Astrocyte of the hippocampus (primary cell): ENCODE results near the gene XYLT2.

Source experiments
- DNase-seq: peaks from one replicate; pipeline ENCODE4 v3.0.0; 2011; ENCODE audit warnings: low read depth, low spot score

The XYLT2 gene

GRCh38 chr17:50348522-50349242 is 2.8 kb downstream of the XYLT2 start:
- DNase-seq, result peak; percentile 59

GRCh38 chr17:50349243-50349600 is 3.3 kb downstream of the XYLT2 start:
- DNase-seq, result no peak

GRCh38 chr17:50350733-50351132 is 4.8 kb downstream of the XYLT2 start:
- DNase-seq, result no peak

GRCh38 chr17:50352072-50352692 is 6.3 kb downstream of the XYLT2 start:
- DNase-seq, result no peak

GRCh38 chr17:50352693-50353599 is 7.0 kb downstream of the XYLT2 start:
- DNase-seq, result no peak

GRCh38 chr17:50353600-50354195 is 7.8 kb downstream of the XYLT2 start:
- DNase-seq, result no peak

GRCh38 chr17:50354198-50354597 is 8.3 kb downstream of the XYLT2 start:
- no peak for DNase-seq

- DNase-seq, result no peak
Observed at GRCh38 chr17:50354776-50355175, 8.8 kb downstream of the XYLT2 start.

GRCh38 chr17:50355336-50355700 is 9.4 kb downstream of the XYLT2 start:
- no peak for DNase-seq

- no peak for DNase-seq
Observed at GRCh38 chr17:50355701-50356341, 9.9 kb downstream of the XYLT2 start.

GRCh38 chr17:50356418-50356817 is 10.5 kb downstream of the XYLT2 start:
- DNase-seq, result no peak

- DNase-seq, result no peak
Observed at GRCh38 chr17:50356892-50357510, 11.1 kb downstream of the XYLT2 start.

GRCh38 chr17:50358177-50358576 is 12.3 kb downstream of the XYLT2 start:
- DNase-seq, result no peak

GRCh38 chr17:50359005-50359699 is 13.2 kb downstream of the XYLT2 start:
- DNase-seq, result no peak

GRCh38 chr17:50359998-50360461 is 14.1 kb downstream of the XYLT2 start:
- no peak for DNase-seq

GRCh38 chr17:50360486-50361115 is 14.7 kb downstream of the XYLT2 start:
- DNase-seq, result no peak

GRCh38 chr17:50361561-50362480 is 15.9 kb downstream of the XYLT2 start:
- peak; percentile 81 for DNase-seq

GRCh38 chr17:50362661-50363060 is 16.7 kb downstream of the XYLT2 start:
- no peak for DNase-seq
